Panc1 (cell line): ENCODE results near the gene FSIP1.

Experiments used
- CTCF ChIP-seq: fragments of 450-650 bp; IDR thresholded peaks from 2 replicates; pipeline ENCODE4 v1.5.1; 2017; ENCODE audit warnings: mild to moderate bottlenecking
- POLR2AphosphoS5 ChIP-seq: IDR thresholded peaks from 2 replicates; pipeline ENCODE4 v1.6.1; 2012; ENCODE audit warnings: mild to moderate bottlenecking, low read depth, low read length, moderate library complexity
- REST ChIP-seq, 2 experiments: IDR thresholded peaks; 2 replicates each; pipeline ENCODE4 v1.6.1; 2011 to 2012; ENCODE audit warnings: low read depth in 2 of 2, control low read depth in 1 of 2, low read length in 1 of 2, mild to moderate bottlenecking in 1 of 2, moderate library complexity in 1 of 2; ENCODE audit not compliant: insufficient read depth in 1 of 2

- no peak for TF ChIP-seq CTCF
- no peak for TF ChIP-seq POLR2AphosphoS5
- no peak for TF ChIP-seq REST (IDR thresholded peaks at IDR 0.05; ENCODE audit: insufficient read depth in 1 of 2, low read depth in 2 of 2, low read length in 1 of 2)
Observed at GRCh38 chr15:39672666-39673065, 110.0 kb downstream of the FSIP1 start.
